Testis (tissue), 2 donors: ENCODE results near the gene SCGB1A1.

Experiments used
- POLR2A ChIP-seq: fragments of 450-650 bp; IDR thresholded peaks from one replicate; pipeline ENCODE4 v1.6.1; 2017; ENCODE audit warnings: antibody characterized with exemption, mild to moderate bottlenecking, moderate library complexity
- TF ChIP-seq, protein P1 (sequence below), 3 experiments: fragments of 450-650 bp in 2 of 3; fragments of 200-600 bp in 1 of 3; sonication (generic) in 1 of 3; IDR thresholded peaks; one replicate each; pipeline ENCODE4 v1.5.1; 2016 to 2019; ENCODE audit warnings: antibody characterized with exemption in 3 of 3, mild to moderate bottlenecking in 2 of 3, moderate library complexity in 1 of 3

GRCh38 chr11:62463121-62463542 is 44.3 kb downstream of the SCGB1A1 start:
- TF ChIP-seq, protein P1, sequence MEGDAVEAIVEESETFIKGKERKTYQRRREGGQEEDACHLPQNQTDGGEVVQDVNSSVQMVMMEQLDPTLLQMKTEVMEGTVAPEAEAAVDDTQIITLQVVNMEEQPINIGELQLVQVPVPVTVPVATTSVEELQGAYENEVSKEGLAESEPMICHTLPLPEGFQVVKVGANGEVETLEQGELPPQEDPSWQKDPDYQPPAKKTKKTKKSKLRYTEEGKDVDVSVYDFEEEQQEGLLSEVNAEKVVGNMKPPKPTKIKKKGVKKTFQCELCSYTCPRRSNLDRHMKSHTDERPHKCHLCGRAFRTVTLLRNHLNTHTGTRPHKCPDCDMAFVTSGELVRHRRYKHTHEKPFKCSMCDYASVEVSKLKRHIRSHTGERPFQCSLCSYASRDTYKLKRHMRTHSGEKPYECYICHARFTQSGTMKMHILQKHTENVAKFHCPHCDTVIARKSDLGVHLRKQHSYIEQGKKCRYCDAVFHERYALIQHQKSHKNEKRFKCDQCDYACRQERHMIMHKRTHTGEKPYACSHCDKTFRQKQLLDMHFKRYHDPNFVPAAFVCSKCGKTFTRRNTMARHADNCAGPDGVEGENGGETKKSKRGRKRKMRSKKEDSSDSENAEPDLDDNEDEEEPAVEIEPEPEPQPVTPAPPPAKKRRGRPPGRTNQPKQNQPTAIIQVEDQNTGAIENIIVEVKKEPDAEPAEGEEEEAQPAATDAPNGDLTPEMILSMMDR (IDR thresholded peaks at IDR 0.05), result no peak
- no peak for TF ChIP-seq POLR2A
